Small intestine (tissue), 7 donors: Measurements from ENCODE around the gene KLK2. TPM values are rescaled to one million over a fixed set of nuclear protein-coding genes. Genes with fewer than 3 reads are reported as not detected.

Experiments used
- DNase-seq, 2 donors: peaks; one replicate each; pipeline versions ENCODE4 v3.0.0 to v3.0.0-alpha.2; 2013
- FAIRE-seq: peaks from 2 replicates; lab custom pipeline; 2012; peaks lifted over from hg19 to GRCh38; lab: Jason Lieb, UNC
- H3K27ac ChIP-seq, 3 donors: one replicate each; pipeline ENCODE4 v1.5.1; 2013; ENCODE audit warnings: low read length in 2 of 3, mild to moderate bottlenecking in 2 of 3, control low read depth in 1 of 3, inconsistent platforms in 1 of 3, low read depth in 1 of 3, moderate library complexity in 1 of 3
- H3K27me3 ChIP-seq, 3 donors: one replicate each; pipeline ENCODE4 v1.6.1; 2013; ENCODE audit warnings: low read length in 3 of 3, inconsistent platforms in 1 of 3; ENCODE audit not compliant: control insufficient read depth in 3 of 3, insufficient read depth in 3 of 3
- H3K36me3 ChIP-seq, 3 donors: one replicate each; pipeline ENCODE4 v1.6.1; 2013; ENCODE audit warnings: low read length in 3 of 3, inconsistent platforms in 1 of 3, low read depth in 1 of 3, mild to moderate bottlenecking in 1 of 3, moderate library complexity in 1 of 3; ENCODE audit not compliant: control insufficient read depth in 3 of 3, insufficient read depth in 2 of 3
- H3K4me1 ChIP-seq, 3 donors: one replicate each; pipeline ENCODE4 v1.6.1; 2013; ENCODE audit warnings: low read length in 2 of 3, inconsistent platforms in 1 of 3, low read depth in 1 of 3, mild to moderate bottlenecking in 1 of 3, moderate library complexity in 1 of 3; ENCODE audit not compliant: control insufficient read depth in 3 of 3, insufficient read depth in 2 of 3
- H3K4me3 ChIP-seq, 3 donors: one replicate each; pipeline ENCODE4 v1.5.1; 2013; ENCODE audit warnings: low read length in 3 of 3, control low read depth in 1 of 3, inconsistent platforms in 1 of 3, low read depth in 1 of 3, mild to moderate bottlenecking in 1 of 3, moderate library complexity in 1 of 3
- H3K9me3 ChIP-seq, 2 donors: one replicate each; pipeline ENCODE4 v1.6.1; 2013; ENCODE audit warnings: low read depth in 1 of 2, low read length in 1 of 2; ENCODE audit not compliant: control insufficient read depth in 2 of 2, insufficient read depth in 1 of 2
- WGBS, 3 donors: extraction: QIAGEN DNeasy Blood & Tissue Kit; methylation state at CpG; one replicate each; pipeline ENCODE4 v1.1.7; 2013; 5-methylcytosine and 5-hydroxymethylcytosine counted together
- polyA plus RNA-seq, 4 donors: library from polyadenylated mRNA; stranded (reverse) in 3 of 4; unstranded in 1 of 4; fragments of 200-250 nt in 3 of 4; fragments of 120-200 nt in 1 of 4; gene quantifications; one replicate each; pipeline versions ENCODE4 v1.2.1 to v1.2.3, GENCODE V29; 2013
- donor health status: healthy with polysubstance abuse.
- donor health status: control.
- donor health status: control.
- donor health status: Bipolar disorder and iron deficiency.
- donor health status: healthy.

The KLK2 gene
- polyA plus RNA-seq, 4 donors = 0.03 to 0.12 TPM; not detected in 2

GRCh38 chr19:50833117-50833801, 40.0 kb upstream of the KLK2 start, which contains the start of gene KLK15:
Gene KLK15 (minus strand): TSS chr19:50833574. CDS start chr19:50831492, 2,082 bp downstream.
- H3K4me3 ChIP-seq = no peak within 1 kb of the TSS
- H3K27me3 ChIP-seq = peaks cover 0 to 5% (median 4%) of the 10 kb centered on the region in 3 donors
- no peaks in the 10 kb centered on the region for H3K36me3 ChIP-seq
- no peaks in the 10 kb centered on the region for H3K9me3 ChIP-seq
- no peak within 1 kb of the TSS for H3K27ac ChIP-seq
- 60 to 72% (median 72%) methylated on average over 8 of the region's 8 CpGs for WGBS, 3 donors
- no peak for DNase-seq
- no peak for FAIRE-seq
- peaks cover 0 to 6% (median 0%) of the 10 kb centered on the region in 3 donors for H3K4me1 ChIP-seq

- Histone ChIP-seq H3K9me3 (no peaks in the 10 kb centered on the region), H3K36me3 (no peaks in the 10 kb centered on the region), H3K27ac (no peak overlapping the region), H3K4me1 (peaks cover 0 to 6% (median 0%) of the 10 kb centered on the region in 3 donors), H3K27me3 (peaks cover 0 to 5% (median 4%) of the 10 kb centered on the region in 3 donors), H3K4me3 (no peak overlapping the region)
- FAIRE-seq (no peak), DNase-seq (no peak)
- 90 to 93% (median 92%) methylated on average over 6 of the region's 6 CpGs for WGBS, 3 donors
These were observed 39.5 kb upstream of the KLK2 start for GRCh38 chr19:50833802-50834167.

DNA sequence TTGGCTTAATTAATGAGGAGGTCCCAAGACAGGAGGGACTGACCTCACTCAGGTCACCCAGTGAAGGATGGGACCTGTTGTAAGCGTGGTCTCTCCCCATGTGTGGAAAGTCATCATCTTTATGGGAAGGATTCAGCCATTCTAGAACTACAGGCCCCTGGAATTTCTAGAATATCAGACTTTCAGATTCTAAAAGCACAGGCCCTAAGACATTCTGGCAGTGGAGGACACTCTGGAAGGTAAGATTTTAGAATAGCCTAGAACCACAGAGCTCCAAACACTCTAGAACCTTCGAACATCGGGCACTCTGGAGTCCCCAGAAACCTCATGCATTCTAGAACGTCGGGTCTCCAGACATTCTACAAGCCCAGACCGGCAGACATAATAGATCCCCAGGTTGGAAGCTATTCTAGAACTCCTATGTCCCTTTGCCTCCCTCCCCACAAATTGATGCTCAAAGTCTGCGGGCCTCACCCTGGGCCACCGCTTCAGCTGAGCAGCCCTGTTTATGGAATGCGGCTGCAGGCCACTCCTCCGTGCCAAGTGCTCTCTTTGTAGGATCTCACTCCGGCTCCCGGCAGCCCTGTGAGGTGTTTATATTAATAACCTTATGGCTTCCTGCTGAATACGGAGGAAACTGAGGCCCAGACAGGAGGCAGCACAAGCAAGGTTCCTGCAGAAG, 38.0 kb upstream of the KLK2 start:
- Histone ChIP-seq H3K27ac (peak overlapping the region in 1 of 3 donors; percentile 49), H3K36me3 (no peaks in the 10 kb centered on the region), H3K4me1 (peaks cover 0 to 6% (median 0%) of the 10 kb centered on the region in 3 donors), H3K4me3 (peak overlapping the region; percentile 39 to 57 (median 53)), H3K9me3 (no peaks in the 10 kb centered on the region), H3K27me3 (peaks cover 0 to 5% (median 5%) of the 10 kb centered on the region in 3 donors)
- WGBS, 3 donors = 18 to 30% (median 27%) methylated on average over 13 of the region's 13 CpGs
- DNase-seq (peak in 1 of 2 donors; percentile 64), FAIRE-seq (no peak)

GRCh38 chr19:50835785-50836542, 37.3 kb upstream of the KLK2 start:
- H3K4me3 ChIP-seq = peak overlapping the region; percentile 39 to 57 (median 53)
- H3K27ac ChIP-seq = peak overlapping the region in 1 of 3 donors; percentile 49
- peaks cover 0 to 6% (median 0%) of the 10 kb centered on the region in 3 donors for H3K4me1 ChIP-seq
- no peaks in the 10 kb centered on the region for H3K9me3 ChIP-seq
- no peaks in the 10 kb centered on the region for H3K36me3 ChIP-seq
- DNase-seq (peak; percentile 83 to 89), FAIRE-seq (no peak)
- peaks cover 0 to 5% (median 5%) of the 10 kb centered on the region in 3 donors for H3K27me3 ChIP-seq
- 2% methylated on average over 50 to 67 of the region's 67 CpGs for WGBS, 3 donors

- 14 to 47% (median 30%) methylated on average over 19 of the region's 19 CpGs for WGBS, 3 donors
- Histone ChIP-seq H3K27ac (no peak overlapping the region), H3K27me3 (peaks cover 0 to 5% (median 5%) of the 10 kb centered on the region in 3 donors), H3K9me3 (no peaks in the 10 kb centered on the region), H3K4me3 (no peak overlapping the region), H3K36me3 (no peaks in the 10 kb centered on the region), H3K4me1 (peaks cover 0 to 6% (median 0%) of the 10 kb centered on the region in 3 donors)
- DNase-seq (no peak), FAIRE-seq (no peak)
These were observed 36.6 kb upstream of the KLK2 start for GRCh38 chr19:50836543-50837195.

DNA sequence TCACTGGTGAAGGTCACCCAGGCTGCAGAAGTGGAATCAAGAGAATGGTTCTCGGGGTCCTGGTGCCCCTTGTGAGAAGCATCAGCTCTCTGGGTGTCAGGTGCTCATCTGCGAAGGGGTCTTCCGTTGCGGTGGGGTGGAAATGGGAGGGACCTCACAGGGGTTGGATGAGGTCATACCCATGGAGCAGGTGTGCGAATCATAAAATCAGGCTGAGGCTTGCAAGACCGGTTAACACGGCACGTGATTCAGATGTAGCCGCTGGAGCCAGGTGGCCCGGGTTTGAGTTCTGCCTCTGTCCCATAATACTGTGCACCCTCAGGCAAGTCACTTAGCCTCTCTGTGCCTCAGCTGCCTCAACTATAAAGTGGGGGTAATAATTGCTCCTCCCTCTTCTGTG, 35.9 kb upstream of the KLK2 start:
- FAIRE-seq (no peak), DNase-seq (peak in 1 of 2 donors; percentile 50)
- WGBS, 3 donors = 15 to 57% (median 32%) methylated on average over 10 of the region's 10 CpGs

GRCh38 chr19:50838239-50838638, 35.0 kb upstream of the KLK2 start:
- 18 to 31% (median 29%) methylated on average over 6 of the region's 6 CpGs for WGBS, 3 donors
- peaks cover 0 to 6% (median 0%) of the 10 kb centered on the region in 3 donors for H3K4me1 ChIP-seq
- no peak overlapping the region for H3K4me3 ChIP-seq
- peaks cover 0 to 5% (median 5%) of the 10 kb centered on the region in 3 donors for H3K27me3 ChIP-seq
- DNase-seq (no peak), FAIRE-seq (no peak)
- peaks cover 0 to 3% of the 10 kb centered on the region in 2 donors for H3K9me3 ChIP-seq
- H3K27ac ChIP-seq = no peak overlapping the region
- no peaks in the 10 kb centered on the region for H3K36me3 ChIP-seq

More for the DNA sequence above, 35.9 kb upstream of the KLK2 start:
- Histone ChIP-seq H3K27ac (no peak overlapping the region), H3K27me3 (peaks cover 0 to 5% (median 5%) of the 10 kb centered on the region in 3 donors), H3K4me3 (no peak overlapping the region), H3K36me3 (no peaks in the 10 kb centered on the region), H3K4me1 (peaks cover 0 to 6% (median 0%) of the 10 kb centered on the region in 3 donors), H3K9me3 (peaks cover 0 to 2% of the 10 kb centered on the region in 2 donors)
